LNCaP clone FGC (cell line): ENCODE data around the gene FOSL1.
"Not testable (repeated sequence)": the region's sequence is repeated elsewhere in the genome, so short reads cannot be mapped to it uniquely, and the experiment has no call there.

ENCODE experiments used
- DNase-seq: peaks from one replicate; pipeline ENCODE4 v3.0.0-alpha.2; 2011; ENCODE audit warnings: low read depth
- H3K4me3 ChIP-seq: 2 replicates; pipeline ENCODE4 v1.5.1; 2011; ENCODE audit warnings: mild to moderate bottlenecking, low read depth, low read length, control low read depth
- TF ChIP-seq, protein P1 (sequence below): IDR thresholded peaks from 2 replicates; pipeline ENCODE4 v1.5.1; 2012; ENCODE audit warnings: mild to moderate bottlenecking; ENCODE audit not compliant: control insufficient read depth, insufficient read depth; ENCODE audit errors: extremely low read depth

The FOSL1 gene

DNA sequence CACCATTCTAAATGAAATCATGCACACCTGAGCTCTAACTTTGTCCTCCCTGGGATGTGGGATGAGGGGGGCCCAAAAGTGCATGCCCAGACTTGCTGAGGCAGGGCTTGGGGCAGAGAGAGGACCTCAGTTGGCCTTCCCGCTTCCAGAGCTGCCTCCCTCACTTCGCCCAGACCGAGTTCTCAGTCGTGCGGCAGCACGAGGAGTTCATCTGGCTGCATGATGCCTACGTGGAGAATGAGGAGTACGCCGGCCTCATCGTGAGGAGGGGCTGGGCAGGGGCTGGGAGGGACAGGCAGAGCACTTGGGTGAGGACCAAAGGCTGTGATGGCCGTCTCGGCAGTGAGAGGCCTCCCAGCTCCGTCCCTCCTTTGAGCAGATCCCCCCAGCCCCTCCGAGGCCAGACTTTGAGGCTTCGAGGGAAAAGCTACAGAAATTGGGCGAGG lies 50.4 kb downstream of the FOSL1 start:
- DNase-seq: no peak
- TF ChIP-seq, protein P1, sequence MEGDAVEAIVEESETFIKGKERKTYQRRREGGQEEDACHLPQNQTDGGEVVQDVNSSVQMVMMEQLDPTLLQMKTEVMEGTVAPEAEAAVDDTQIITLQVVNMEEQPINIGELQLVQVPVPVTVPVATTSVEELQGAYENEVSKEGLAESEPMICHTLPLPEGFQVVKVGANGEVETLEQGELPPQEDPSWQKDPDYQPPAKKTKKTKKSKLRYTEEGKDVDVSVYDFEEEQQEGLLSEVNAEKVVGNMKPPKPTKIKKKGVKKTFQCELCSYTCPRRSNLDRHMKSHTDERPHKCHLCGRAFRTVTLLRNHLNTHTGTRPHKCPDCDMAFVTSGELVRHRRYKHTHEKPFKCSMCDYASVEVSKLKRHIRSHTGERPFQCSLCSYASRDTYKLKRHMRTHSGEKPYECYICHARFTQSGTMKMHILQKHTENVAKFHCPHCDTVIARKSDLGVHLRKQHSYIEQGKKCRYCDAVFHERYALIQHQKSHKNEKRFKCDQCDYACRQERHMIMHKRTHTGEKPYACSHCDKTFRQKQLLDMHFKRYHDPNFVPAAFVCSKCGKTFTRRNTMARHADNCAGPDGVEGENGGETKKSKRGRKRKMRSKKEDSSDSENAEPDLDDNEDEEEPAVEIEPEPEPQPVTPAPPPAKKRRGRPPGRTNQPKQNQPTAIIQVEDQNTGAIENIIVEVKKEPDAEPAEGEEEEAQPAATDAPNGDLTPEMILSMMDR: no peak
- no peak overlapping the region for H3K4me3 ChIP-seq

DNA sequence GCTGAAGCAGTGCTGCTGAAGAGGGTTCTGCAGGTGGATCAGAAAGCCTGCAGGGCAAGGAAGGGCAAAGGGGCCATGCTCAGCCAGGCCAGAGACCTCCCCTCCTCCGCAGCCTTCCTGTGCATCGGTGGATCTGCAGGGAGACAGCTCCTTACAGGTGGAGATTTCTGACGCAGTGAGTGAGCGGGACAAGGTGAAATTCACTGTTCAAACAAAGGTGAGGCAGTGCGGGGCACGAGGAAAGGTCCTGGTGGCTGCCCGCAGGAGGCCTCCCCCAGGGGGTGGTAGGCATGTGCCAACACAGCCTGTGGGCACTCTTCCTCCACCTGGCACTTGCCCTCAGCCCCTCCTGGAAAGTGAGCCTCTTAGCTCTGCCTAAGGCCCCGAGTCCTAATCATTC lies 50.8 kb downstream of the FOSL1 start:
- DNase-seq: no peak
- no peak overlapping the region for H3K4me3 ChIP-seq
- TF ChIP-seq, protein P1: no peak

DNA sequence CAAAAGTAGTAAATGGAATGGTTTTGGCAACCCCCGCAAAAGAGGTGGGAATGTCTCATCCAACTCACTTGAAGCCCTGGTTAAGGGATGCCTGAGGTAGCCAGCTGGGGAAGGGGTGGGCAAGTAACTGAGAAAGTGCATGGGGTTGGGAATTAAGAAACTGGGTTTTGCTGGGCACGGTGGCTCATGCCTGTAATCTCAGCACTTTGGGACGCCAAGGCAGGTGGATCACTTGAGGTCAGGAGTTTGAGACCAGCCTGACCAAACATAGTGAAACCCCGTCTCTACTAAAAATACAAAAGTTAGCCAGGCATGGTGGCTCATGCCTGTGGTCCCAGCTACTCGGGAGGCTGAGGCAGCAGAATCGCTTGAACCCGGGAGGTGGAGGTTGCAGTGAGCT lies 51.5 kb downstream of the FOSL1 start:
- DNase-seq, H3K4me3 ChIP-seq: not testable (repeated sequence)

DNA sequence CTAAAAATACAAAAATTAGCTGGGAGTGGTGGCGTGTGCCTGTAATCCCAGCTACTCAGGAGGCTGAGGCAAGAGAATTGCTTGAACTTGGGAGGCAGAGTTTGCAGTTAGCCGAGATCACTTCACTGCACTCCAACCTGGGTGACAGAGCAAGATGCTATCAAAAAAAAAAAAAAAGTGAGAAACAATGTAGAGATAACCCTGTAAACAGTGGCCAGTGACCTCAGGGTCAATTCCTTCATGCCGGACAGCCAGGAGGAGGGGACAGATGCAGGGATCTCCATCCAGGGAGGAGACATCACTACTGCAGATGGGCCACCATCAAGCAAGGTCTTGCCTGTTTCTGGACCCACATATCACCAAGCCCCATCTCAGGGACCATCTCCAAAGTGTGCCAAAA lies 52.4 kb downstream of the FOSL1 start:
- TF ChIP-seq, protein P1: no peak

DNA sequence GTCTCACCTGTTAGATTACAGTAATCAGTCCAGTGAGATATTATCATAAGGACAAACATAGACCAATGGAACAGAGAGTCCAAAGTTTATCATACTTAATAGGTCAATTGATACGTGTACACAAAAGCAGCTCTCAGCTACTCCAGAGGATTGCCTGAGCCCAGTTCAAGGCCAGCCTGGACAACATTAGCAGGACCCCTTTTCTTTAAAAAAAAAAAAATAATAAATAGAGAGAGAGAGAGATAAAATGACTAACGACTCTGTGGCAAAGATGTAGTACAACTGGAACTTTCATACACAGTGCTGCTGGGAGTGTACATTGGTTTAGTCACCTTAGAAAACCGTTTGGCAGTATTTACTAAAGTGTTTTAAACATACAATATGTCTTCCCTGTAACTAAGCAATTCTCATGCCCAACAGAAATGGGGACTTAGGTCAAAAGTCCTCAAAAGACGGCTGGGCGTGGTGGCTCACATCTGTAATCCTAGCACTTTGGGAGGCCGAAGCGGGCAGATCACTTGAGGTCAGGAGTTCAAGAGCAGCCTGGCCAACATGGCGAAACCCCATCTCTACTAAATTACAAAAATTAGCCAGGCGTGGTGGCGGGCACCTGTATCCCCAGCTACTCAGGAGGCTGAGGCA lies 55.8 kb downstream of the FOSL1 start:
- TF ChIP-seq, protein P1: no peak
- no peak overlapping the region for H3K4me3 ChIP-seq
- DNase-seq: no peak

More for the DNA sequence above, 52.4 kb downstream of the FOSL1 start:
- DNase-seq: no peak
- no peak overlapping the region for H3K4me3 ChIP-seq

DNA sequence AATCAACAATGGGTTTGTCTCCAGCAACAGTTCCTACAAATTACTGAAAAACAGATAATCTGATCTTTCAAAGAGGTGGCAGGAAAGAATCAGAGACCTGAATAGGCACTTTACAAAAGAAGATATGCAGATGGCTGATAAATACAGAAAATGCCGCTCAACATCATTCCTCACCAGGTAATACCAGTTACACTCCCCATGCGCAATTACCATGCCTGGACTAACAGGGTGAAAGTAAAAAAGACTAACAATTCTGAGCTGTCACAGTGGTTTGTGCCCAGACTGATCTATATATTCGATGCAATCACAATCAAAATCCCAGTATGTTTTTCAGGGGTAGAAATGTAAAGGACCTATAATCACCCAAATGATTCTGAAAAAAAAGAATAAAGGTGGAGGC lies 56.4 kb downstream of the FOSL1 start:
- H3K4me3 ChIP-seq: no peak overlapping the region
- no peak for DNase-seq
- TF ChIP-seq, protein P1: no peak

DNA sequence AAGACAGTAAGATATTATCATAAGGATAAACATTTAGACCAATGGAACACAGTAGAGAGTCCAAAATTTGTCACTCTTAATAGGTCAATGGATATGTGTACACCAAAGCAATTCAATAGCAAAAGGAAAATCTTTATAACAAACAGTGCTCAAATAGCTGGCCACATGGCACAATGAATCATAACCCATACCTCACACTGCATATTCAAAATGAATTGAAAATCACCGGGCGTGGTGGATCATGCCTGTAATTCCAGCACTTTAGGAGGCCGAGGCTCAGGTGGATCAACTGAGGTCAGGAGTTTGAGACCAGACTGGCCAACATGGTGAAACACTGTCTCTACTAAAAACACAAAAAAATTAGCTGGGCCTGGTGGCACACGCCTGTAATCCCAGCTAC lies 58.0 kb downstream of the FOSL1 start:
- TF ChIP-seq, protein P1: no peak
- no peak for DNase-seq

More for the DNA sequence above, 58.0 kb downstream of the FOSL1 start:
- H3K4me3 ChIP-seq: no peak overlapping the region
